Measurements from ENCODE around the gene PCSK4. TPM values are rescaled to one million over a fixed set of nuclear protein-coding genes. Genes with fewer than 3 reads are reported as not detected.

The PCSK4 gene
- polyA plus RNA-seq, 2 of the 4 experiments (the other 2 are of a cell fraction) = 0.76 to 2.1 TPM

DNA sequence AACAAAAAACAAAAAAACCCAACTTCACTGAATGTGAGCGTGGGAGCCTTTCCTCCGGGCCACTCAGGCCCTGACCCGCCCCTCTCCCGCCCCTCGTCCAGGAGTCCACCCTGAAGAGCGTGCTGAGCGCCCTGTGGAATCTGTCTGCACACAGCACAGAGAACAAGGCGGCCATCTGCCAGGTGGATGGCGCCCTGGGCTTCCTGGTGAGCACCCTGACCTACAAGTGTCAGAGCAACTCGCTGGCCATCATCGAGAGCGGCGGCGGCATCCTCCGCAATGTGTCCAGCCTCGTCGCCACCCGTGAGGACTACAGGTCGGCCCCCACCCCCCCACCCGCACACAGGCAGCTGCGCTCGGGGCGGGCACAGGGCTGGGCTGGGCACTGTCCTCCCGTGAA lies 28.3 kb downstream of the PCSK4 start:
- Histone ChIP-seq H3K9me3 (no peaks in the 10 kb centered on the region), H3K4me1 (no peaks in the 10 kb centered on the region), H3K4me3 (no peak overlapping the region), H3K27ac (no peak overlapping the region), H3K4me2 (no peak overlapping the region)
- ATAC-seq (no peak), FAIRE-seq (no peak), DNase-seq (ENCODE audit: low read depth in 1 of 2, low spot score in 1 of 2) (no peak)
- TF ChIP-seq, protein P1, sequence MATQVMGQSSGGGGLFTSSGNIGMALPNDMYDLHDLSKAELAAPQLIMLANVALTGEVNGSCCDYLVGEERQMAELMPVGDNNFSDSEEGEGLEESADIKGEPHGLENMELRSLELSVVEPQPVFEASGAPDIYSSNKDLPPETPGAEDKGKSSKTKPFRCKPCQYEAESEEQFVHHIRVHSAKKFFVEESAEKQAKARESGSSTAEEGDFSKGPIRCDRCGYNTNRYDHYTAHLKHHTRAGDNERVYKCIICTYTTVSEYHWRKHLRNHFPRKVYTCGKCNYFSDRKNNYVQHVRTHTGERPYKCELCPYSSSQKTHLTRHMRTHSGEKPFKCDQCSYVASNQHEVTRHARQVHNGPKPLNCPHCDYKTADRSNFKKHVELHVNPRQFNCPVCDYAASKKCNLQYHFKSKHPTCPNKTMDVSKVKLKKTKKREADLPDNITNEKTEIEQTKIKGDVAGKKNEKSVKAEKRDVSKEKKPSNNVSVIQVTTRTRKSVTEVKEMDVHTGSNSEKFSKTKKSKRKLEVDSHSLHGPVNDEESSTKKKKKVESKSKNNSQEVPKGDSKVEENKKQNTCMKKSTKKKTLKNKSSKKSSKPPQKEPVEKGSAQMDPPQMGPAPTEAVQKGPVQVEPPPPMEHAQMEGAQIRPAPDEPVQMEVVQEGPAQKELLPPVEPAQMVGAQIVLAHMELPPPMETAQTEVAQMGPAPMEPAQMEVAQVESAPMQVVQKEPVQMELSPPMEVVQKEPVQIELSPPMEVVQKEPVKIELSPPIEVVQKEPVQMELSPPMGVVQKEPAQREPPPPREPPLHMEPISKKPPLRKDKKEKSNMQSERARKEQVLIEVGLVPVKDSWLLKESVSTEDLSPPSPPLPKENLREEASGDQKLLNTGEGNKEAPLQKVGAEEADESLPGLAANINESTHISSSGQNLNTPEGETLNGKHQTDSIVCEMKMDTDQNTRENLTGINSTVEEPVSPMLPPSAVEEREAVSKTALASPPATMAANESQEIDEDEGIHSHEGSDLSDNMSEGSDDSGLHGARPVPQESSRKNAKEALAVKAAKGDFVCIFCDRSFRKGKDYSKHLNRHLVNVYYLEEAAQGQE (IDR thresholded peaks at IDR 0.05) = no peak
- TF ChIP-seq HDAC2 (IDR thresholded peaks at IDR 0.05) (no peak), KDM5A (IDR thresholded peaks at IDR 0.05) (no peak), NPAS2 (CRISPR knock-in tag; IDR thresholded peaks at IDR 0.05; ENCODE audit: borderline replicate concordance) (no peak), SREBF2 (IDR thresholded peaks at IDR 0.05) (no peak), PHF8 (IDR thresholded peaks at IDR 0.05; ENCODE audit: borderline replicate concordance, low read depth) (no peak), RFX5 (IDR thresholded peaks at IDR 0.05) (no peak), GATA3 (IDR thresholded peaks at IDR 0.05; ENCODE audit: borderline replicate concordance) (no peak), HOXB5 (CRISPR knock-in tag; IDR thresholded peaks at IDR 0.05) (no peak), SMC3 (IDR thresholded peaks at IDR 0.05) (no peak), MAFK (IDR thresholded peaks at IDR 0.05; ENCODE audit: partially characterized antibody) (no peak)
- TF ChIP-seq, protein P2, sequence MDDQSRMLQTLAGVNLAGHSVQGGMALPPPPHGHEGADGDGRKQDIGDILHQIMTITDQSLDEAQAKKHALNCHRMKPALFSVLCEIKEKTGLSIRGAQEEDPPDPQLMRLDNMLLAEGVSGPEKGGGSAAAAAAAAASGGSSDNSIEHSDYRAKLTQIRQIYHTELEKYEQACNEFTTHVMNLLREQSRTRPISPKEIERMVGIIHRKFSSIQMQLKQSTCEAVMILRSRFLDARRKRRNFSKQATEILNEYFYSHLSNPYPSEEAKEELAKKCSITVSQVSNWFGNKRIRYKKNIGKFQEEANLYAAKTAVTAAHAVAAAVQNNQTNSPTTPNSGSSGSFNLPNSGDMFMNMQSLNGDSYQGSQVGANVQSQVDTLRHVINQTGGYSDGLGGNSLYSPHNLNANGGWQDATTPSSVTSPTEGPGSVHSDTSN (IDR thresholded peaks at IDR 0.05) = no peak
- POLR2A ChIA-PET = no interaction called here
- WGBS (ENCODE audit: missing lambda C conversion rate) = 90% methylated on average over 9 of the region's 24 CpGs
- CTCF ChIA-PET = interaction anchor here (0.9 kb wide), 1 partner anchor 17 kb away, joined by 3 read pairs; no protein-coding TSS in a partner anchor

DNA sequence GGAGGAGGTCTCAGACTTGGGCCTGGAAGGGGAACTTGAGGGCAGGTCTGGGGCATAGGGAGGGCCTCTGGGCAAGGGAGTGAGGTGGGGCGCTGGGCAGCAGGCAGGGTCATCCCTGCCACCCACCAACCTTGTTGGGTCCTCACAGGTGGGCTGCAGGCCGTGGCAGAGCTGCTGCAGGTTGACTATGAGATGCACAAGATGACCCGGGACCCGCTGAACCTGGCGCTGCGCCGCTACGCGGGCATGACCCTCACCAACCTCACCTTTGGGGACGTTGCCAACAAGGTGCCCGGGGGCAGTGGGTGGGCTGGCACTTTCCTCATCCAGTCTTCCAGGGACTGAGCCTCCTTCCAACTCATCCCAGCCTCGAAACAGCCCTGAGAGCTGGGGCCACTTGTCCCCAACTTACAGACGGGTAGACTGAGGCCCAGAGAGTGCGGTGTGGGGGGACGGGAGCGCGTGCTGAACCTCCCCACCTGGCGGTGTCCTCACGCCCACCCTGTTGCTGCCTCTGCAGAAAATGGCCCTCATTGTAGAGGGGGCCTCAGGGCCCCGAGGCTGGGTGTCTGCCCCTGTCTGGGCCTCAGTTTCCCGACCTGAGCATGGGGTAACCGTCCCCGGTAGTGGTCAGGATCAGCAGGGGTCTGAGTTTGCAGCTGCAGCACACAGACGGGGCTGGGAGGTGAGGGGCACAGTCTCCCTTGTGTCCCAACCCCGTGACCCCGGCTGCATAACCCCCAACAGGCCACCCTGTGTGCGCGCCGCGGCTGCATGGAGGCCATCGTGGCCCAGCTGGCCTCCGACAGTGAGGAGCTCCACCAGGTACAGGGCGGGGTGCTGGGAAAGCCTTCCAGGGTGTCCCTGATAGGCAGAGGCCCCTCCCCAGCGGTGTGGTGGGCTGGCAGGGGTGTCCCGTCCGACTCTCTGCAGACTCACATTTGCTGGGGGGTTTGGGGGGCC lies 29.8 kb downstream of the PCSK4 start:
- POLR2A ChIA-PET = interaction anchor here (0.5 kb wide), 1 partner anchor 34 kb away, joined by 3 read pairs; no protein-coding TSS in a partner anchor
- TF ChIP-seq, protein P3, sequence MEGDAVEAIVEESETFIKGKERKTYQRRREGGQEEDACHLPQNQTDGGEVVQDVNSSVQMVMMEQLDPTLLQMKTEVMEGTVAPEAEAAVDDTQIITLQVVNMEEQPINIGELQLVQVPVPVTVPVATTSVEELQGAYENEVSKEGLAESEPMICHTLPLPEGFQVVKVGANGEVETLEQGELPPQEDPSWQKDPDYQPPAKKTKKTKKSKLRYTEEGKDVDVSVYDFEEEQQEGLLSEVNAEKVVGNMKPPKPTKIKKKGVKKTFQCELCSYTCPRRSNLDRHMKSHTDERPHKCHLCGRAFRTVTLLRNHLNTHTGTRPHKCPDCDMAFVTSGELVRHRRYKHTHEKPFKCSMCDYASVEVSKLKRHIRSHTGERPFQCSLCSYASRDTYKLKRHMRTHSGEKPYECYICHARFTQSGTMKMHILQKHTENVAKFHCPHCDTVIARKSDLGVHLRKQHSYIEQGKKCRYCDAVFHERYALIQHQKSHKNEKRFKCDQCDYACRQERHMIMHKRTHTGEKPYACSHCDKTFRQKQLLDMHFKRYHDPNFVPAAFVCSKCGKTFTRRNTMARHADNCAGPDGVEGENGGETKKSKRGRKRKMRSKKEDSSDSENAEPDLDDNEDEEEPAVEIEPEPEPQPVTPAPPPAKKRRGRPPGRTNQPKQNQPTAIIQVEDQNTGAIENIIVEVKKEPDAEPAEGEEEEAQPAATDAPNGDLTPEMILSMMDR (IDR thresholded peaks at IDR 0.05) = no peak
- TF ChIP-seq BHLHE40 (IDR thresholded peaks at IDR 0.05; ENCODE audit: low read depth, low read length) = no peak
- TF ChIP-seq EHF (CRISPR knock-in tag; IDR thresholded peaks at IDR 0.05) = no peak
- no peak for TF ChIP-seq MAZ (IDR thresholded peaks at IDR 0.05; ENCODE audit: borderline replicate concordance, low read depth, low read length)
- TF ChIP-seq FOXS1 (CRISPR knock-in tag; IDR thresholded peaks at IDR 0.05) = no peak
- no peak for TF ChIP-seq FOSL2 (IDR thresholded peaks at IDR 0.05)
- TF ChIP-seq FOSL2 (CRISPR knock-in tag; IDR thresholded peaks at IDR 0.05) = no peak
- no peak for TF ChIP-seq HEYL (CRISPR knock-in tag; IDR thresholded peaks at IDR 0.05)
- no peak for ATAC-seq

More for the DNA sequence above, 29.8 kb downstream of the PCSK4 start:
- DNase-seq (ENCODE audit: low read depth in 1 of 2, low spot score in 1 of 2) (no peak), FAIRE-seq (no peak)
- H3K4me1 ChIP-seq = peaks cover 2% of the 10 kb centered on the region; the same call in 1 of the 3 replicates
- CTCF ChIA-PET = interaction anchor here (1.0 kb wide), 1 partner anchor 16 kb away, joined by 4 read pairs; no protein-coding TSS in a partner anchor
- H3K4me3 ChIP-seq = no peak overlapping the region
- 89% methylated on average over 7 of the region's 36 CpGs for WGBS (ENCODE audit: missing lambda C conversion rate)
- H3K27ac ChIP-seq = no peak overlapping the region
- no peaks in the 10 kb centered on the region for H3K9me3 ChIP-seq
- H3K4me2 ChIP-seq = no peak overlapping the region

Data from A549 (cell line).